Measurements from ENCODE around the gene RFX8.

DNA sequence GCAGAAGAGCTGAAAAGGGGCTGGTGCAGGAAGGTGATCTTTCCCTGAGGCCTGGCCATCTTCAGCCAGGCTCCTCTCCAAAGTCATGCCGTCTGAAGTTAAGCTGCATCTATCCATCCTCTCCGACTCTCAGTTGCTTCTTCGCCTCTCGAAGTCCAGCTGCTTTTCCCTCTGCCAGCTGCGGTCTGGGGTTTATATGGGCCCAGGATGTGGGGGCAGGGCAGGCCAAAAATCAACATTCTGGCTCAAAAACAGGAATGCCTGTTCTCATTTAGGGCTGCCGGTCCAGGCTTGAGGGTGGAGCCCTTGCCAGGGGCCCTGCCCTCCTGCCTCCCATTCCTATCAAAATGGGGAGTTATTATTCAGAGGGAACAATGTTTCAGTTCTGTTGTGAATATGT lies 118.9 kb downstream of the RFX8 start:
- TF ChIP-seq, protein P1, sequence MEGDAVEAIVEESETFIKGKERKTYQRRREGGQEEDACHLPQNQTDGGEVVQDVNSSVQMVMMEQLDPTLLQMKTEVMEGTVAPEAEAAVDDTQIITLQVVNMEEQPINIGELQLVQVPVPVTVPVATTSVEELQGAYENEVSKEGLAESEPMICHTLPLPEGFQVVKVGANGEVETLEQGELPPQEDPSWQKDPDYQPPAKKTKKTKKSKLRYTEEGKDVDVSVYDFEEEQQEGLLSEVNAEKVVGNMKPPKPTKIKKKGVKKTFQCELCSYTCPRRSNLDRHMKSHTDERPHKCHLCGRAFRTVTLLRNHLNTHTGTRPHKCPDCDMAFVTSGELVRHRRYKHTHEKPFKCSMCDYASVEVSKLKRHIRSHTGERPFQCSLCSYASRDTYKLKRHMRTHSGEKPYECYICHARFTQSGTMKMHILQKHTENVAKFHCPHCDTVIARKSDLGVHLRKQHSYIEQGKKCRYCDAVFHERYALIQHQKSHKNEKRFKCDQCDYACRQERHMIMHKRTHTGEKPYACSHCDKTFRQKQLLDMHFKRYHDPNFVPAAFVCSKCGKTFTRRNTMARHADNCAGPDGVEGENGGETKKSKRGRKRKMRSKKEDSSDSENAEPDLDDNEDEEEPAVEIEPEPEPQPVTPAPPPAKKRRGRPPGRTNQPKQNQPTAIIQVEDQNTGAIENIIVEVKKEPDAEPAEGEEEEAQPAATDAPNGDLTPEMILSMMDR (IDR thresholded peaks at IDR 0.05; ENCODE audit: low read depth, low read length): no peak
- no peak for TF ChIP-seq EZH2phosphoT487 (IDR thresholded peaks at IDR 0.05; ENCODE audit: low read depth)
